GM19239 (cell line): ENCODE measurements around the gene CENPX.

Source experiments
- DNase-seq: peaks from one replicate; pipeline ENCODE4 v3.0.0; 2011; ENCODE audit warnings: low spot score; ENCODE audit not compliant: insufficient read length
- FAIRE-seq: peaks from 2 replicates; lab custom pipeline; 2011; peaks lifted over from hg19 to GRCh38; lab: Jason Lieb, UNC

Gene CENPX

GRCh38 chr17:82022310-82022980 is at the start of gene CENPX:
CENPX (minus strand) TSS chr17:82022878; CDS start chr17:82022861, 17 bp downstream.
- FAIRE-seq (no peak), DNase-seq (no peak)

GRCh38 chr17:82070611-82071010 is 47.9 kb upstream of the CENPX start:
- DNase-seq: no peak
- no peak for FAIRE-seq

- FAIRE-seq (peak; percentile 14), DNase-seq (peak; percentile 97)
Observed at GRCh38 chr17:82065638-82066303, 43.1 kb upstream of the CENPX start, which contains the start of gene DUS1L. DUS1L (minus strand) TSS chr17:82065804; CDS start chr17:82065059, 745 bp downstream.

GRCh38 chr17:82065193-82065637 is 42.5 kb upstream of the CENPX start:
- FAIRE-seq (no peak), DNase-seq (peak; percentile 85)

GRCh38 chr17:82064433-82065192 is 41.9 kb upstream of the CENPX start:
- FAIRE-seq (no peak), DNase-seq (no peak)

GRCh38 chr17:82063424-82064415 is 41.0 kb upstream of the CENPX start:
- no peak for DNase-seq
- no peak for FAIRE-seq

- FAIRE-seq (no peak), DNase-seq (no peak)
Observed at GRCh38 chr17:82062984-82063368, 40.3 kb upstream of the CENPX start.

GRCh38 chr17:82062076-82062983 is 39.7 kb upstream of the CENPX start:
- DNase-seq (no peak), FAIRE-seq (no peak)

- DNase-seq: no peak
- FAIRE-seq: no peak
Observed at GRCh38 chr17:82061047-82061925, 38.6 kb upstream of the CENPX start.

GRCh38 chr17:82060614-82061013 is 37.9 kb upstream of the CENPX start:
- no peak for DNase-seq
- FAIRE-seq: no peak

- DNase-seq (no peak), FAIRE-seq (no peak)
Observed at GRCh38 chr17:82060001-82060380, 37.3 kb upstream of the CENPX start.

- no peak for DNase-seq
- no peak for FAIRE-seq
Observed at GRCh38 chr17:82059272-82060000, 36.8 kb upstream of the CENPX start.

- DNase-seq: no peak
- FAIRE-seq: no peak
Observed at GRCh38 chr17:82058855-82059249, 36.2 kb upstream of the CENPX start.

- DNase-seq (no peak), FAIRE-seq (no peak)
Observed at GRCh38 chr17:82058230-82058854, 35.7 kb upstream of the CENPX start.

- DNase-seq: no peak
- FAIRE-seq: no peak
Observed at GRCh38 chr17:82056729-82057621, 34.3 kb upstream of the CENPX start.
